ENCODE data around the gene LSAMP. TPM values are rescaled to one million over a fixed set of nuclear protein-coding genes. Genes with fewer than 3 reads are reported as not detected.

The LSAMP gene
- total and polyA plus RNA-seq, 2 of the 13 experiments (the other 11 are each of a cell fraction or from before 2014, with no cell fraction given) = not detected

- no peak for ATAC-seq
- in situ Hi-C loops (cut with HindIII; ENCODE audit: extremely low pct_ligation_motif_present, low pct_unique_long_range_greater_than_20kb) = no loop called here
- intact Hi-C loops (cut with micrococcal nuclease; ENCODE audit: unreplicated experiment) = no loop called here
- no peak overlapping the region for H2AFZ ChIP-seq (ENCODE audit: low read length)
- no peaks in the 10 kb centered on the region for H3K27me3 ChIP-seq (ENCODE audit: control insufficient read depth in 1 of 2, insufficient read depth in 2 of 2, low read length in 2 of 2)
- H3K36me3 ChIP-seq (replicated peaks in 1 of 2; ENCODE audit: control insufficient read depth in 1 of 2, insufficient read depth in 2 of 2, low read length in 2 of 2) = no peaks in the 10 kb centered on the region
- FAIRE-seq = no peak
- no TSS peak for BruUV-seq (replicated peaks)
- no peaks in the 10 kb centered on the region for H3K9me3 ChIP-seq (ENCODE audit: low read length)
- CTCF ChIA-PET (ENCODE audit: low intra/inter-chr PET ratio, low total read pairs) = no interaction called here
- DNase-seq (ENCODE audit: low spot score) = no peak
- no peak overlapping the region for H3K4me2 ChIP-seq (ENCODE audit: low read depth, low read length)
- TF ChIP-seq ZBTB14 (CRISPR knock-in tag; IDR thresholded peaks at IDR 0.05) (no peak), ZGPAT (CRISPR knock-in tag; IDR thresholded peaks at IDR 0.05) (no peak), EZH2 (conservative IDR thresholded peaks at IDR 0.05; ENCODE audit: low read depth, low read length) (no peak), HNF1A (IDR thresholded peaks at IDR 0.05; ENCODE audit: low read depth) (no peak), HNF1A (CRISPR knock-in tag; IDR thresholded peaks at IDR 0.05; ENCODE audit: borderline replicate concordance) (no peak), ZHX1 (CRISPR knock-in tag; IDR thresholded peaks at IDR 0.05; ENCODE audit: low read depth) (no peak)
- POLR2A ChIA-PET = no interaction called here
- no peaks in the 10 kb centered on the region for H3K4me1 ChIP-seq (ENCODE audit: insufficient read depth, low read length)
- H3K27ac ChIP-seq (ENCODE audit: extremely low read length, insufficient read depth, low read length) = no peak overlapping the region
- no peaks in the 10 kb centered on the region for H4K20me1 ChIP-seq (ENCODE audit: insufficient read depth, low read length)
- H3K9ac ChIP-seq (ENCODE audit: insufficient read depth, low read depth, low read length) = no peak overlapping the region
- no peaks in the 10 kb centered on the region for H3K79me2 ChIP-seq (ENCODE audit: insufficient read depth, low read length)
- no peak overlapping the region for H3K4me3 ChIP-seq (replicated peaks in 1 of 3; ENCODE audit: insufficient read depth in 1 of 3, low read depth in 2 of 3, low read length in 3 of 3)
- WGBS (ENCODE audit: low lambda C conversion rate) = 0% methylated on average over 1 of the region's 1 CpG
These were observed 104.5 kb downstream of the LSAMP start for GRCh38 chr3:116340680-116341216.

Measured in HepG2 (cell line).